G401 (cell line): ENCODE results near the gene ARSG. TPM values are rescaled to one million over a fixed set of nuclear protein-coding genes. Genes with fewer than 3 reads are reported as not detected.

ENCODE experiments used
- DNase-seq: peaks from one replicate; pipeline ENCODE4 v3.0.0-alpha.2; 2015; ENCODE audit warnings: low spot score
- in situ Hi-C: cut with HindIII; loops from 2 replicates; pipeline ENCODE4 v1.10.0; 2016; ENCODE audit warnings: low sequenced_read_pairs, mixed read lengths
- total RNA-seq: library from RNA; depleted of rRNA; stranded (reverse); fragments of >200 nt; shearing (Covaris generic); gene quantifications from 2 replicates; pipeline ENCODE4 v1.2.3, GENCODE V29; 2014

ARSG gene
- total RNA-seq, 1 experiment from 2014 or later, result 4.3 TPM

GRCh38 chr17:68455901-68456338 lies 164.6 kb downstream of the ARSG start:
- DNase-seq, result no peak
- in situ Hi-C loops, result no loop called here

- in situ Hi-C loops, result no loop called here
- DNase-seq, result peak; percentile 88
Measured at GRCh38 chr17:68456339-68457167, 165.3 kb downstream of the ARSG start.

- no peak for DNase-seq
- in situ Hi-C loops, result no loop called here
Measured at GRCh38 chr17:68457168-68457538, 165.9 kb downstream of the ARSG start, which contains the start of gene WIPI1. Gene WIPI1 (minus strand): TSS chr17:68457496. CDS start chr17:68457421, 75 bp downstream.

- in situ Hi-C loops, result no loop called here
- peak; percentile 98 for DNase-seq
Measured at GRCh38 chr17:68457539-68458259, 166.4 kb downstream of the ARSG start.

GRCh38 chr17:68458260-68459036 lies 167.2 kb downstream of the ARSG start:
- in situ Hi-C loops, result no loop called here

GRCh38 chr17:68459037-68459639 lies 167.8 kb downstream of the ARSG start:
- in situ Hi-C loops, result no loop called here
- no peak for DNase-seq

More at GRCh38 chr17:68458260-68459036, 167.2 kb downstream of the ARSG start:
- no peak for DNase-seq

- in situ Hi-C loops, result loop anchor here (10.0 kb wide), 1 partner anchor 195 kb away; no protein-coding TSS in a partner anchor
- no peak for DNase-seq
Measured at GRCh38 chr17:68460146-68460545, 168.9 kb downstream of the ARSG start.

GRCh38 chr17:68460715-68461114 lies 169.4 kb downstream of the ARSG start:
- no peak for DNase-seq
- in situ Hi-C loops, result loop anchor here (10.0 kb wide), 1 partner anchor 196 kb away; no protein-coding TSS in a partner anchor

- in situ Hi-C loops, result loop anchor here (10.0 kb wide), 1 partner anchor 196 kb away; no protein-coding TSS in a partner anchor
- no peak for DNase-seq
Measured at GRCh38 chr17:68461122-68461539, 169.8 kb downstream of the ARSG start.

GRCh38 chr17:68461589-68461988 lies 170.3 kb downstream of the ARSG start:
- in situ Hi-C loops, result loop anchor here (10.0 kb wide), 1 partner anchor 197 kb away; no protein-coding TSS in a partner anchor
- DNase-seq, result no peak

GRCh38 chr17:68462381-68463210 lies 171.3 kb downstream of the ARSG start:
- peak; percentile 94 for DNase-seq
- in situ Hi-C loops, result loop anchor here (10.0 kb wide), 1 partner anchor 198 kb away; no protein-coding TSS in a partner anchor

GRCh38 chr17:68463211-68464019 lies 172.1 kb downstream of the ARSG start:
- in situ Hi-C loops, result loop anchor here (10.0 kb wide), 1 partner anchor 199 kb away; no protein-coding TSS in a partner anchor
- DNase-seq, result no peak

GRCh38 chr17:68468334-68468733 lies 177.0 kb downstream of the ARSG start:
- DNase-seq, result no peak
- in situ Hi-C loops, result loop anchor here (10.0 kb wide), 1 partner anchor 204 kb away; no protein-coding TSS in a partner anchor

- in situ Hi-C loops, result loop anchor here (10.0 kb wide), 1 partner anchor 204 kb away; no protein-coding TSS in a partner anchor
Measured at GRCh38 chr17:68468788-68469187, 177.5 kb downstream of the ARSG start.

More at GRCh38 chr17:68468788-68469187, 177.5 kb downstream of the ARSG start:
- no peak for DNase-seq
